ENCODE measurements around the gene B4GALT7.

- TF ChIP-seq CTCF (IDR thresholded peaks at IDR 0.05 in 8 of 11, conservative IDR thresholded peaks at IDR 0.05 in 3 of 11) (no peak), POLR2A (IDR thresholded peaks at IDR 0.05) (no peak)
Observed at GRCh38 chr5:177595026-177595585, 4.8 kb upstream of the B4GALT7 start.
